ENCODE measurements around the gene TLR10.

Gene TLR10

DNA sequence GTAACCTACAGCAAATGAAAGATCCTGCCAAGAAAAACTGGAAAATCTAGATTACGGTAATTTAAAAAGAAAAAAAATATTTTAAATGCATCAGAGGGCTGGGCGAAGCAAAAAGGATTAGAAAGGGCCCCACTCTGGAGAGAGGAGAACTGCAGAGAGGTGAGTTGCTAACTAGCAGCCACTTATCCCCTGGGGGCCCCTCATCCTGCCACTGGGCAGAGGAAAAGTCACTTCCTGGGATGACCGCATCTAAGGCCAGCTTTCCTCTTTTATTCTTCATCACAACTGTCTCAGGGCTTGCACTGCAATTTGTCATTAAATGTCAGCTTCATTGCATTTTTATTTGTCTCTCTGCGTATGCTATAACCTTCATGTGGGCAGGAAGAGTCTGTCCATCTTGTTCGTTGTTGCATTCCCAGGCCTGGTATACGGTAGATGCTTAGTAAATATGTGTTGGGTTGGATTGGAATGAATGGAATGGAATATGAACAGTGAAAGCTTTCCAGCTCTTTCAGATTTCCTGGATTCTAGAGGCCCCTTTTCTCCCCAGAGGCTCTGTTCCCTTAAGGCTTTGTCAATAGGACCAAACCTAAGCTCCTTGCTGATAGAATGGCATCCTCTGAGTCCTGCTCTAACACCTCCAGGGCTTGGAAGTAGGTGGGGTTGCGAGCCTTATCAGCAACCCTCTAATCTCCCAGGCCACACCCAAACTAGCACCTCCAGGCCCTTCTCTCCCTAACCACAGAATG is 58.9 kb downstream of the TLR10 start:
- peak; percentile 83 for DNase-seq

DNA sequence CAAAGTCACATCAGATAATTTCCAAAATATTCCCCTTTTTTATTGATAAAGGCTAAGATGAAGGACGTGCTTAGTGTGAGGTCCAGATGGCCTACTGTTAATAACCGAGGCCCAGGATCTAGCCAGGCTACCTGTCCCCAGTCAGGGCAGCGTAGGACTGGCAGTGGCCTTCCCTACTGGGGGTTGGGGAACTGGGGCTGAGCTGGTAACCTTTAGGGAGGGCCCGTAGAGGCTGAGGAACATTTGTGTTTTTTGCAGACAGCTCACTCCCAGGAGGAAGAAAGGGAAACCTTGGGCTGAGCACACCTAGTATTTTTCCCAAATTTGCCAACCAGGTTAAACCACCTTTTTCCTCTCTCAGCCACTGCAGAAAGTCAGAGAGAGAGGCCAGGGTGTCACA is 59.7 kb downstream of the TLR10 start:
- DNase-seq, result no peak
